HFF-Myc (cell line): ENCODE results near the gene RPL27A.

Source experiments
- DNase-seq: peaks from one replicate; pipeline ENCODE4 v3.0.0-alpha.2; 2011; ENCODE audit warnings: low read depth; ENCODE audit errors: extremely low read depth
- H3K4me3 ChIP-seq: replicated peaks from 2 replicates; pipeline ENCODE4 v1.5.1; 2011; ENCODE audit warnings: low read depth, mild to moderate bottlenecking, control low read depth, low read length
- CTCF ChIP-seq: IDR thresholded peaks from 2 replicates; pipeline ENCODE4 v1.5.1; 2012; ENCODE audit warnings: mild to moderate bottlenecking, low read depth, low read length, control low read depth; ENCODE audit errors: missing control alignments

Gene RPL27A

GRCh38 chr11:8731647-8732323 is 49.2 kb downstream of the RPL27A start:
- no peak for DNase-seq
- no peak overlapping the region for H3K4me3 ChIP-seq
- TF ChIP-seq CTCF: no peak

- TF ChIP-seq CTCF: no peak
- DNase-seq: no peak
- H3K4me3 ChIP-seq: no peak overlapping the region
Observed at GRCh38 chr11:8732324-8732670, 49.7 kb downstream of the RPL27A start.

GRCh38 chr11:8732748-8733241 is 50.2 kb downstream of the RPL27A start:
- H3K4me3 ChIP-seq: no peak overlapping the region
- no peak for DNase-seq
- TF ChIP-seq CTCF: no peak

GRCh38 chr11:8733852-8734251 is 51.3 kb downstream of the RPL27A start:
- TF ChIP-seq CTCF: no peak
- DNase-seq: no peak
- no peak overlapping the region for H3K4me3 ChIP-seq

GRCh38 chr11:8735094-8735493 is 52.5 kb downstream of the RPL27A start:
- no peak overlapping the region for H3K4me3 ChIP-seq
- DNase-seq: no peak
- no peak for TF ChIP-seq CTCF

- no peak for DNase-seq
Observed at GRCh38 chr11:8739309-8739793, 56.8 kb downstream of the RPL27A start.

More at GRCh38 chr11:8739309-8739793, 56.8 kb downstream of the RPL27A start:
- TF ChIP-seq CTCF: no peak
- H3K4me3 ChIP-seq: no peak overlapping the region
